ENCODE measurements around the gene FZD7.

DNA sequence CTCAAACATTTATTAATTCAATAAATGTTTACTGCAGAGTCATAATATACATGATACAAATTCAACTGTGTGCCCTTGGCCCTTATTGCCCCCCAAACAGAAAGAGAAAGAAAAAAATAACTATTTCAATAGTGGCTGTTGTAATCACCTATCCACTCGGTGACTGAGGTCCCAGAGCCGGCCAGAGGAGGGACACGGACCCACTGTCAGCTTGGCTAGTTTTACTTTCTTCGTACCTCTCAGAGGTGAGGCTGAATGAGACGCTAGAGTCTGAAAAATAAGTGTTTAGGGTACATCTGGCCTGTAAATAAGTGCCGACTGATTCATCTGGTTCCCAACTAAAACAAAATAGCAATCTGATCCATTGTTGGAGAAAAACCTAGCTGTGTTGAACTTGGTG is 31.3 kb upstream of the FZD7 start:
- TF ChIP-seq, protein P1, sequence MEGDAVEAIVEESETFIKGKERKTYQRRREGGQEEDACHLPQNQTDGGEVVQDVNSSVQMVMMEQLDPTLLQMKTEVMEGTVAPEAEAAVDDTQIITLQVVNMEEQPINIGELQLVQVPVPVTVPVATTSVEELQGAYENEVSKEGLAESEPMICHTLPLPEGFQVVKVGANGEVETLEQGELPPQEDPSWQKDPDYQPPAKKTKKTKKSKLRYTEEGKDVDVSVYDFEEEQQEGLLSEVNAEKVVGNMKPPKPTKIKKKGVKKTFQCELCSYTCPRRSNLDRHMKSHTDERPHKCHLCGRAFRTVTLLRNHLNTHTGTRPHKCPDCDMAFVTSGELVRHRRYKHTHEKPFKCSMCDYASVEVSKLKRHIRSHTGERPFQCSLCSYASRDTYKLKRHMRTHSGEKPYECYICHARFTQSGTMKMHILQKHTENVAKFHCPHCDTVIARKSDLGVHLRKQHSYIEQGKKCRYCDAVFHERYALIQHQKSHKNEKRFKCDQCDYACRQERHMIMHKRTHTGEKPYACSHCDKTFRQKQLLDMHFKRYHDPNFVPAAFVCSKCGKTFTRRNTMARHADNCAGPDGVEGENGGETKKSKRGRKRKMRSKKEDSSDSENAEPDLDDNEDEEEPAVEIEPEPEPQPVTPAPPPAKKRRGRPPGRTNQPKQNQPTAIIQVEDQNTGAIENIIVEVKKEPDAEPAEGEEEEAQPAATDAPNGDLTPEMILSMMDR (IDR thresholded peaks at IDR 0.05 in 4 of 5, conservative IDR thresholded peaks at IDR 0.05 in 1 of 5), result no peak
- no peak for TF ChIP-seq POLR2A (IDR thresholded peaks at IDR 0.05)

Measured in gastrocnemius medialis (tissue), 4 donors.